ENCODE data around the gene IQSEC2.

IQSEC2 gene

DNA sequence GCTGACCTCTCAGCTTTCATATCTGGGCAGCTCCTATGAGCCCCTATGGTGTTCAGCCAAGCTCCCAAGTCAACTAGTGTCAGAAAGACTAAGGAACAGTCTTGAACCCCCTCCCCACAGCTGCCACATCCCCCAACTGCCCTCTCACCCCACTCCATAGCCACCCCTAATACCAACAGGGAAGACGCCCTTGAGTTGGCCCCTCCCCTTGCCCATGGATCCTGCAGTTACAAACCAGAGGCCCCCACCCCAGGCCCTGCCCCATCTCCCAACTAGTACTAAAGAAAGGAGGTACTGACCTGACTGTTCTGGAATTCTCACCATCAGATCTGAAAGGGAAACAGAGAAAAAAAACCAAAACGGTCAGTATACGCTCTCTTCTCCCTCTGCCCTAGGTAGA lies 10.2 kb upstream of the IQSEC2 start:
- in situ Hi-C loops (cut with HindIII; ENCODE audit: low pct_unique_long_range_greater_than_20kb, low sequenced_read_pairs): no loop called here
- TF ChIP-seq JUND (IDR thresholded peaks at IDR 0.05; ENCODE audit: low read depth): no peak
- DNase-seq (ENCODE audit: low read depth in 1 of 2, low spot score in 1 of 2): no peak

DNA sequence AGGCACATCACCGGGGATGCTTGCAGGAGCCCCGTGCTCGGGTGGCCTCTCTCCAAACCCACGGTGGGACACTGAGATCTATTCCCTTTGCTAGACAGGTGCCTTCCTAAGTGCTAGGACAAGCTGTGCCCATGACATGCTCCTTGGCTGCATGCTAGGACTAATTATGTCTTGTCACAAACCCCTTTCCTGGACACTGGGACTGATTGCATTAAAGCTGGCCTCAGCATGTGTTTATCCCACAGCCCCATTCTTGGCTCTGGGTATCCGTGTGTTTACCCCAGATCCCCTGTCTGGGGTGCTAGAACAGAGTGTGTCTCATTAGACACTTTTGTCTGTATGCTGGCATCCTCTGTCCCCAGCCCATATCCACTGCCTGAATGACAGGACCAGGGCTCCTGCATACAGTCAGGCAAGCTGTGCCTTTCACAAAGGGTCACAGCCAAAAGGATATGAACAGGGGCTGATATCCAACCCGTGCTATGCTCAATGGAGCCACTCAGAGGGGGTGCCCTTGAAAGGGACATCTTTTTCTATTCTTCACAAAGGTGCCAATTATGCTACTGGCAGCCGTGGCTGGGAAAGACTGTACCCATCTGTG lies 9.2 kb upstream of the IQSEC2 start:
- TF ChIP-seq JUND (IDR thresholded peaks at IDR 0.05; ENCODE audit: low read depth): no peak
- DNase-seq (ENCODE audit: low read depth in 1 of 2, low spot score in 1 of 2): no peak
- in situ Hi-C loops (cut with HindIII; ENCODE audit: low pct_unique_long_range_greater_than_20kb, low sequenced_read_pairs): no loop called here

DNA sequence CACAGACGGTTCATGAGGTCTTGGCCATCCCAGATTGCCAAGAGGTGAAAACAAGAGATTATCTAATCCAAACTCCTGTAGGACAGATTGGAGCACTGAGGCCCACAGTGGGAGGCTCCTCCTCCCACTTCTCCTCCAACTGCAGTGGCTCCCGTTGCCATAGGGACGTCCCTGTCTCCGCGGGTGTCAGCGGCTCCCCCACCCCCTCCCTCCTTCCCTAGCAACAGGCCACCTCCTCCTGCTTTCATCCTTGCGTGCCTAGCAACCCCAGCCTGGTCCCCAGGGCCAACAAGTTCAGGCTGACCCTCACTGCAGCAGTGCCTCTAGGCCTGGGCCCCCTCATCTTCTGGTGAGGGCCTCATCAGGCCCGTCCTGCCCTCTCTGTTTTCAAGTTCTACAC lies 6.8 kb upstream of the IQSEC2 start:
- in situ Hi-C loops (cut with HindIII; ENCODE audit: low pct_unique_long_range_greater_than_20kb, low sequenced_read_pairs): no loop called here
- TF ChIP-seq JUND (IDR thresholded peaks at IDR 0.05; ENCODE audit: low read depth): no peak
- DNase-seq (ENCODE audit: low read depth in 1 of 2, low spot score in 1 of 2): no peak

DNA sequence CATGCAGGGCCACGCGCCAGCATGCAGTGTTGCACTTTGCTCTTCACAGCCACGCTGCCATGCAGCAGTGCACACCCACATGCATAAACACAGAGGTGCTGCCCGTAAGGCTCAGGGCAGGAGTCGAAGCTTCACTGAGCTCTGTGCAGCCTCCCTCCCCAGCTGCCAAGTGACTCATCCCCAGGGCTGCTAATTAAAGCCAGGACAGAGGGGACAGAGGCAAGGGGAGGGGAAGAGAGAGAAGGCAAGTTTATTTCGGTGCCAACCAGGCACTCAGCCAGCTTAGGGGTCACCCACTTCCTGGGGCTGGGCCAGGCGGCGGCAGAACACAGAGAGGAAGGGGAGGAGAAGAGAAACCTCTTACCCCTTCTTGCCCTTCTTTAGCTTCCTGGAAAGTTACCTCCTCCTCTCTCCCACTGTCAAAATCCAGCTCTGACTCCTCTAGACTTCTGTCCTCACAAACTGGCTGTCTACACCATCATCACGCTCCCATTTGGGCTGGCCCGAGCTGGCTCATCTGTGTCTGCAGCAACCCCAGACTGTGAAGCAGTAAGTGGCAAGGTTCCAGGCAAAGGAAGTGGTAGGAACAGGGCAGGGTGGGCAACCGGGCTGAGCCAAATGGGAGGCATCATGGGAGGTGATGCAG lies 6.2 kb upstream of the IQSEC2 start:
- TF ChIP-seq JUND (IDR thresholded peaks at IDR 0.05; ENCODE audit: low read depth): no peak
- no peak for DNase-seq (ENCODE audit: low read depth in 1 of 2, low spot score in 1 of 2)
- in situ Hi-C loops (cut with HindIII; ENCODE audit: low pct_unique_long_range_greater_than_20kb, low sequenced_read_pairs): no loop called here

DNA sequence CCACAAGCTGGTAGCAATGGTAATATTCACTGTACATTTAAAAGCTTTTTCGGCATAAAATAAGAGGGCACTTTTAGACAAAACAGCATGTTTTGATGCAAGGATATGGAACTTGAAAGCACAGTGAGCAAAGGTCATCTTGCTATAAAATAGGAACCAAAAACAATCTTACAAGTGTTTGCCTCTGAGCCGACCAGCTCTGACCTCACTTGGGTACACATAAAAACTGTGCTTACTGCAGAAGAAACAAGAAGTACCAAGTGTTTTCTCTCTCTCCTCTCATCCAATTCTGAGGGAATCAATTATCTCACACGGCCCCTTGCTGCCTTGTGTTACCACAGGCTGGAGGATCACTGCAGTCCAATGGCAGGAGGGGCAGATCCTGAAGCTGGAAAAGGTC lies 4.8 kb upstream of the IQSEC2 start:
- TF ChIP-seq JUND (IDR thresholded peaks at IDR 0.05; ENCODE audit: low read depth): no peak
- no peak for DNase-seq (ENCODE audit: low read depth in 1 of 2, low spot score in 1 of 2)
- in situ Hi-C loops (cut with HindIII; ENCODE audit: low pct_unique_long_range_greater_than_20kb, low sequenced_read_pairs): no loop called here

DNA sequence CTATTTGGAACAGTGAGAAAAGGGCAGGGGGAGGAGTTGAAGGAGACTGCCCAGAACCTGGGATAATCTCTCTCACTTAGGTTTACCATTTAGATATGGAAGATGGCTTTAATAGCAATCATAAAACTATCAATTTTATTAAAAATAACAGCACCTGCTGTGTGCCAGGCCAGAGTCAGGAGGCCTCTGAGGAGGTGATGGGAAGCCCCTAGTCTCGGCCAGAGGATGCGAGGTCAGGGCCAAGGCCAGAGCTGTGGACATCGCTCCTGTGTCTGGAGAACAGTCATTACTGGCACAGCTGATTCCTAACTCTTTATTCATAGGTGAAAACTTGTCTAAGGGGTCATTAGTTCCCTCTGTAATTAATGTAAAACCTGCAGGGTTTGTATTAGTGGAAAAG lies 4.2 kb upstream of the IQSEC2 start:
- DNase-seq (ENCODE audit: low read depth in 1 of 2, low spot score in 1 of 2): no peak
- no peak for TF ChIP-seq JUND (IDR thresholded peaks at IDR 0.05; ENCODE audit: low read depth)
- in situ Hi-C loops (cut with HindIII; ENCODE audit: low pct_unique_long_range_greater_than_20kb, low sequenced_read_pairs): no loop called here

DNA sequence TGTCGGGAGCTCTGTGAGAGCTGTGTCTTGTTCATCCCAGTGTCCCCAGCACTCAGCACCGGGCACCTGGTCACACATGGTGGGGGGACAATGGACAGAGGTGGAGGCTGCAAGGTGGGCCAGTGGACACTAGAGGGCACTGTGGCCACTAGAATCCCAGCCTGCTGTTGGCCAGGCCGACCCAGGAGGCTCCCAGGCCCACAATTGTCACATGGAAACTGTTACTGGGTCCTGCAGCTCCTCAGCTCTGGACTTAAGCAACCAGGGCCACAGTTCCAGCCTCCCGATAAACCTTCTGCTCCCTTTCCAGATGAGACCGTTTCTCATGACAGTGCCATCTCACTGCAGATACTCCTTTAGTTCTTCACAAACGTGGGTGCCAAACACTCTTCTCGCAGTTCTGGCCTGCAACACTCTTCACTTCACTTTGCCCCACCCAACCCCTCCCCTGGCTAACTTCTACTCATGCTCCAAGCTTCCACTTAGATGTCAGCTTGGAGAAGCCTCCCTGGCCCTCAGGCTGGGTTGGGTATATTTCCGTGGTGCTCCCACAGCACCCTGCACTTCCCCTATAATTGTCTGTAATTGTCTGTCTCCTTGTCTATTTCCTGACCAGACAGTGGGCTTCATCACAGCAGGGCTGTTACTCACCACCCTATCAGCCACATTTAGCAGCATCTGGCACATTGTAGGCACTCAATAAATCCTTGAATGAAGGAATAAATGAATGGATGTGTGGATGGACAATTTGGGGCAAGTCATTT lies 3.5 kb upstream of the IQSEC2 start:
- peak; percentile 31 to 58 for DNase-seq (ENCODE audit: low read depth in 1 of 2, low spot score in 1 of 2)
- in situ Hi-C loops (cut with HindIII; ENCODE audit: low pct_unique_long_range_greater_than_20kb, low sequenced_read_pairs): no loop called here
- no peak for TF ChIP-seq JUND (IDR thresholded peaks at IDR 0.05; ENCODE audit: low read depth)

DNA sequence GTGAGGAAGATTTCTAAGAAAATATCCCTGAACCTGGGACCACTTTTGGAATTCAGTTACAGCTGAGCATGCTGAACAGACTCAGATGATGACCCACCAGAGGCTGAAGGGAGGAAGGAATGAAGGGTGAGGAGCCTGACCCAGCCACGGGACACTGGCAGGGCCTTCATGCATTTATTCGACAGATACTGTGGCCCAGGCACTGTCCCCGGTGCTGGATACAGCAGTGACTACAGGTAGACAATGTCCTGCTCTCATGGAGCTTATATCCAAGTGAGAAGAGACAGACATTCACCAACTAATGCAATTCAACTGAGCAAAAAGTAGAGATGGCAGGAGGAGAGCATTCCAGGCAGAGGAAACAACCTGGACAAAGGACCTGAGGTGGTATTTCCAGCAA lies 2.2 kb upstream of the IQSEC2 start:
- DNase-seq (ENCODE audit: low read depth in 1 of 2, low spot score in 1 of 2): no peak
- TF ChIP-seq JUND (IDR thresholded peaks at IDR 0.05; ENCODE audit: low read depth): no peak
- in situ Hi-C loops (cut with HindIII; ENCODE audit: low pct_unique_long_range_greater_than_20kb, low sequenced_read_pairs): no loop called here

DNA sequence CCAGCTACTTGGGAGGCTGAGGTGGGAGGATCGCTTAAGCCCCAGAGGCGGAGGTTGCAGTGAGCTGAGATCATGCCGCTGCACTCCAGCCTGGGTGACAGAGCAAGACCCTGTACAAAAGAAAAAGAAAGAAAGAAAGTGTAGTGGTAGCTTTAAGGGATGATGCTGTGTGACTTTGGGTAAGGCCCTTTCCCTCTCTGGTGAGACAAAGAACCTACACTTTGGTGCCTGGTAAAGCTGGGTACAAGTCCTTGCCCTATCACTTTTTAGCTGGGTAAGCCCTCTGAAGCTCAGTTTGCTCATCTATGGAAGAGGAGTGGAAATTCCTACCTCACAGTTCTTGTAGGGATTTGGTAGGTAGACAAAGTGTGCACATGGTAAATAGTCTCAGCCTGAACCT lies 1.7 kb upstream of the IQSEC2 start:
- in situ Hi-C loops (cut with HindIII; ENCODE audit: low pct_unique_long_range_greater_than_20kb, low sequenced_read_pairs): no loop called here
- no peak for TF ChIP-seq JUND (IDR thresholded peaks at IDR 0.05; ENCODE audit: low read depth)
- DNase-seq (ENCODE audit: low read depth in 1 of 2, low spot score in 1 of 2): no peak

DNA sequence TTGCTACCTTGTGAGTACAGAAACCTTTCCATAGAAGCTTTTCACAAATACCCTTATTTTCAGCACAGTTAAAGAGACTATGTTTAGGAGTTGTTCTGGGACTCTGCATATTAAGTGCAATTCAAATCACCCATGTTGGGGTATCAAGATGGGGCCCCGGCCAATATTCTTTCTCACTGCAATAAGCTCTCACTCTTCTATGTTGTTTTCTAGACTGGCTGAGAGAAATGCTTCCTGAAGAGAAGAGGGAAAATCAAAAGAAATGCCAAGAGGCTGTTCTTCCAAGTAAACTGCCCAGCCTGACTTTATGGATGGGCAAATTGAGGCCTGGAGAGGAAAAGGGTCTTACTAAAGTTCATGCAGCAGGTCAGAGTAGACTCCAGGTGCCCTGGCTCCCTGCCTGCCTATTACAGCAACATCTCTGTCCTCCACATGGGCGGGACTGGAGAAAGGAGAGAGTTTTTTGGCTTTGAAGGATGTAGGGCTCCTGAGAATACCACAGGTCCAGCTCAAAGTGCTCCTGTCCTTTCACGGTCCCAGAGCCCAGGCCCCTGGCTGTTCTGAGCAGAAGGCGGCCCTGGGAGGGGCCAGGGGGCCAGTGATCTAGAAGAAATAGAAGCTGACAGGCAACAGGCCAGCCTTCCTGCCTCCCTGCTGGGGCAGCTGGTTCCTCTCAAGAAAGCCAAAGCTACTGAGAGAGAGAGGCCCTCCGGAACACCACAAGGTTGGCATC lies 745 bp upstream of the IQSEC2 start:
- TF ChIP-seq JUND (IDR thresholded peaks at IDR 0.05; ENCODE audit: low read depth): no peak
- in situ Hi-C loops (cut with HindIII; ENCODE audit: low pct_unique_long_range_greater_than_20kb, low sequenced_read_pairs): no loop called here
- no peak for DNase-seq (ENCODE audit: low read depth in 1 of 2, low spot score in 1 of 2)

DNA sequence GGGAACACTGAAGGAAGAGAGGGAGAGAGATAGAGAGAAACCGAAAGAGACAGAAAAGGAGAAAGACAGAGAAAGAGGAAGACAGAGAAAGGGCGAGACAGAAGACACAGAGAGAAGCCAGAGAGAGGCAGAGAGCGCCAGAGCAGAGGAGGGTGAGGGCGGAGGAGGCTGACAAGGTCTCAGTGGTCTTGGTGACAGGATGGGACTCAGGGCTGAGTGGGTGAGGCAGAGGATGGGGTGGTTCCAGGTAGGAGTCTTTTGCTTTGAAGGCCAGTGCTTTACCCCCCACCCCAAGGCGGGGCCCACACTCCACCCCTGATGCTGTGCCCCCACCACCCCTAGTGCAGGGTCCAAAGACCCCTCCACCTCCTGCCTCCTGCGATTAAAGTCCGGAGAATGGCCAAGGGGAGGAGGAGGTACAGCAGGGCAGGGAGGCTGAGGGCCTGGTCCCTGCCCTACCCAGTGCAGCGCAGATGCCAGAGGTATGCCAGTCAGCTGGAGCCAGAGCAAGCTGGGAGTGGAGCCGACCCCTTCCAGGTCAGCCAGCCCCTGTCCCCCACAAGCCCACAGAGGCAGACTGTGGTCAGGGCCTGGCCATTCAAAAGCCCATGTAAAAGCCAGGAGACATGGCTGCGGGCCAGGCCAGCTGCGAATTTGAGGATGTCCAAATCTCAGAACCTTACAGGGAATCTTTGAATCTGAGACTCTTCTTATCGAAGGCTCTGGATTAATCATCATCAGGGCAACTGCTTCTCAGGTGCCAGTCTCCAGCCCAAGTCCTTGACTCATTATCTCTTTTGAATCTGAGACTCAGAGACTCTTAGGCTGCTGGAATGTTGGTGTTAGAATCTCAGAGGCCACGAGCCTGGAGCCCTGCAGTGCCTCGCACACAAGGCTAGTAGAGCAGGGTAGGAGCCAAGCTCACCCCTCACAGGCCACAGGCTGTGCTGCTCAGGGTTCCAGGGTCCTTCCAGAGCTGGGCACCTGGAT lies 758 bp downstream of the IQSEC2 start:
- DNase-seq (ENCODE audit: low read depth in 1 of 2, low spot score in 1 of 2): peak in 1 of 2 experiments; percentile 51
- no peak for TF ChIP-seq JUND (IDR thresholded peaks at IDR 0.05; ENCODE audit: low read depth)
- in situ Hi-C loops (cut with HindIII; ENCODE audit: low pct_unique_long_range_greater_than_20kb, low sequenced_read_pairs): no loop called here
